SKM-1 (cell line): ENCODE measurements around the gene CAMTA1.
"Not testable (repeated sequence)": the region's sequence is repeated elsewhere in the genome, so short reads cannot be mapped to it uniquely, and the experiment has no call there.

Experiments
- DNase-seq: peaks from one replicate; lab custom pipeline; 2025; ENCODE audit not compliant: unreplicated experiment; lab: John Stamatoyannopoulos, UW

CAMTA1 gene

DNA sequence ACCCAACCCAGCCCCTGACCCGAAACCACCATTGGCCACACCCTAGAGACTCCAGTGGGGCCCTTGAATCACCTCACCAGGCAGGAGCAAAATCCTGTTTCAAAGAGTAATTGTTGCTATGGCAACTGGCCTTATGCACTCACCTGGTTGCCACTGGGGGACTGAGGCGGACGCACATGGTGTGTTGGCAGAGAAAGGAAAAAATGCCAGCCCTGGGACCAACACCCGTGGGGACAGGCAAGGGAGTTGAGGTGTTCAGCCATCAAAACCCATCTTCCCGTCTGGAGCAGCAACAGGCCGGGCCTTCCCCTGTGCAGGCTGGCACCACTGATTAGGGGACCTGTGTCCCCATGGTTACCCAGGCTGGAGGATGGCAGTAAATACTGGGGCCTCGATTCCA, 590.1 kb downstream of the CAMTA1 start:
- no peak for DNase-seq

DNA sequence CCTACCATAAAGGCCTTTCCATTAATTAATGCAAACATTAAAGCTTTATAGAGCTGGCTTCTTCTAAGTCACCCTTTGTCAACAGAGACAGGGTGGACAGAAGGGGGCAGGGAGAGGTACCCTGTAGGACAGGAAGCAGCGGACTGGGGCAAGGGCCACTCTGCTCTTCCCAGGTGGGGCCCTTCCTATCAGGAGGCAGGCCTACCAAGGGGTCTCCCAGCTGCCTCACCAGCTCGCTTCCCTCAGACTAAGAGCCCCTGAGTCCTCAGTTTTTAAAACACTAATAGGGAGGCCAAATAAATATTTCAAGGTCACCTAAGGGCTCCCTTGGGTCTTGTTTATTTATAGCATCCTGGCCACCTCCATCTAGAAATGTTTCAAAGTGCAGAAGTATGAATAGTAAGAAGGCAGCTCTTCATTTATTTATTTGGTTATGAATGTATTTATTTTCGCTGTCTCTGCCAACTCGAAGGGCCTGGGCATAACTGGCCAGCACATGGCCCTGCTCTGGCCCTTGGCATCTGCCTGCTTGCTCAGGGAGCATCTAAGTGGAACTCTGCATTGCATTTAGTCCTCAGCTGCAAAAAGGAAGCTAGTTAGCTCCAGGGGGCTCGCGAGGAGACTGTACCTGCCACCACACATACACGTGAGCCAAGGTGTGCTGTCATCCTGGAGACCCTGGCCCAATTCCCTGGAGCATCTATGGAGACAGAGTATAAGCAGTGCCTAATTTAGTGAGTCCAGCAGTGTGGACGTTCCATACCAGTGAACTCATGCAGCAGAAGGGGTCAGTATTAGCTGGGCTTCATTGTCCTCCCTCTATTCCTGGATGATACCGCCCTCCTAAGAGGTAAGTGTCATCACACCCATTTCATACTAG, 590.8 kb downstream of the CAMTA1 start:
- no peak for DNase-seq

DNA sequence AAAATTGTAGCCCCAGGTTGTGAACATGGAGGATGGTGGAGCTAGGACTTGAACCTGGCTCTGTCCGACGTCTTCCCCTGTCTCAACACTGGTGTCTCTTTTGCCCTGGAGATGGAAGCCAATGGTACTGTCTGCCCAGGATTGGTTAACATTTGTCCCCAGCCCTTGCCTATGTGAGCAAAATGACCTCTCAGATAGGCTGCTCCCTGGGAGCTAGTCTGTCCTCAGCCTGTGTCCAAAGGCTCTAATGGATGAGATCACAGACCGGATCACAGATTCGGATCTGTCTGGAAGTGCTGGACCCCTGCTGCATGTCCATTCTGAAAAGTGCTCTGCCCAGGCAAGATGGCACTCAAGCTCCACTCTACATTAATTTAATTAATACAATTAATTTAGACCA, 591.4 kb downstream of the CAMTA1 start:
- no peak for DNase-seq

DNA sequence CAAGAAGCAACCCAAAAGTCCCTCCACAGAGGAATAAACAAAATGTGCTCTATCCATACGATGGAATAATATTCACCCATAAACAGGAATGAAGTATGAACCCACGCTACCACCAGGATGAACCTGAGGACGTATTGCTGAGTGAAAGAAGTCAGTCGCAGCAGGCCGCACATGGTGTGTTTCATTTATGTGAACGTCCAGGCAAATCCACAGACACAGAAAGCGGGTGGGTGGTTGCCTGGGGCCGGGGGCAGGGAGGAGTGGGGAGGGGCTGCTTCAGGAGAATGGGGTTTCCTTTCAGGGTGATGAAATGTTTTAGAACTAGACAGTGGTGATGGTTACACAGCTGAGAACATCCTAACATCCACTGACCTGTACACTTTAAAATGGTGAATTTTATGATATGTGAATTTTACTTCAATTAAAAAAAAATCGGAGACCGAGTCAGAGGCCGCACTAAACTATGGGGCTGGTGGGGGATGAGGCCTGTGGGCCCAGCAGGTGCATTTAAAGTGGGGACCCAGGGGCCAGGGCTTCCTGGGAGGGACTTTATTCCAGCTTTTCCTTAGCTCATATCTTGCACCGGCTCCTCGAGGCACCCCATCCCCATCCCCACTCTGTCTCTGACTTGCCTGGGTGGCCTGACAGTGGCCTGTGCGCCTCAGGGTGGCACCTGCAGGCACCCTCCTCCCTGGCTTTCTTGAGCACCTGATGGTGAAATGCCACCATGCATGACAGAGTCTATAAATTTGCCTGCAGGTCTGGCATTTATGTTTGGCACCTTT, 593.3 kb downstream of the CAMTA1 start:
- DNase-seq: no peak

DNA sequence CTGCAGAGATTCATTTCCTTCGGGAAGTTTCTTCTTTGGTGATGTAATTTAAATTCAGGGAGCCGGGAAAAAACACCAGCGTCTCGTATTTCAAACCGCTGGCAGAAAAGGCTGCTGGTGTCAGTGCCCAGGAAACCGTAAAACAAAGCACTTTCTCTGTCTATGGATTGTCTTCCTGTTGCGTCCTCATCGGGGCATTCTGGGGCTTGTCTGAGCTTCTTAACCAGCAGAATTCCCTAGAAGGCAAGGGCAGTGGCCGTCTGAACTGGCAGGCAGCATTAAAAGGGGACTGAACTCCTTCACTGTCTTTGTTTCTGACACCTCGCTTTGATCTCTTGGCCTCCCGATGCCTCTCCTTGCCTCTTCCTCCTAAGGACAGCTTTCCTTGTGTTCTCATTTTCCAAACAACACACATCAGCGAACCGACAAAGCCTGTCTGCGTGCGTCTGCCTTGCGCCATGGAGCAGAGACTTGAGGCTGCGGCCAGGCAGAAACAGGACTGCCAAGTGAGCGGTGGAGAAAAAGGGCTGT, 594.3 kb downstream of the CAMTA1 start:
- no peak for DNase-seq

DNA sequence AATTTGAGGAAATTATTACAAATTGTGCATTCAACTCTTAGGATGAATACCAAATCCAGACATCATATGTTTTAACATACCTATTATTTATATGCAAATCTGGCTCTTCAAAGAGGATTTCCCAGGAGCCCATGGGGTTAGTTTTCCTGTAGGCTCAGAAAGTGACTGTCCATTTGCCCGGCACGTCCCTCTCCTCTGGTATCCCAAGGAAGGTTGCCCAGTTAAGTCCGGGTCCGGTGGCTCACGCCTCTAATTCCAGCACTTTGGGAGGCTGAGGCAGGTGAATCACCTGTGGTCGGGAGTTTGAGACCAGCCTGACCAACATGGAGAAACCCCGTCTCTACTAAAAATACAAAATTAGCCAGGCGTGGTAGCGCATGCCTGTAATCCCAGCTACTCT, 594.8 kb downstream of the CAMTA1 start:
- not testable (repeated sequence) for DNase-seq

DNA sequence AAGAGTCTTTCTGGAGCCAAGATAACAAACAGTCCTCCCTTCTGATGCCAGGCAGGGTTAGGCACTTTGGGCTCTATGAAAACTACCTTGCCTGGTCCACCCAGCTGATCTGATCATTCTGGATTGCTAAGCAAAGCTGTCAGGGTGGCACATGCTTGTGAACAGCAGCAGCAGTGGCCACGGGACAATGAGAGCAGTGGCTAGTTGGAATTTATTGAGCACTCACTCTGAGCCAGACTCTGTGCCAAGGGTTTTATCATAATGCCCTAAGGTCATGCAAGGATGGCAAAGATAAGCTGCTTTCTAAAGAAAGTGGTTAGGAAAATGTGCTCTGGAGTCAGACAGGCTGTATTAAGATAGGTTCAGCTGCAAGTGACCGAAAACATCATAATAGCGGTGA, 595.5 kb downstream of the CAMTA1 start:
- DNase-seq: no peak

DNA sequence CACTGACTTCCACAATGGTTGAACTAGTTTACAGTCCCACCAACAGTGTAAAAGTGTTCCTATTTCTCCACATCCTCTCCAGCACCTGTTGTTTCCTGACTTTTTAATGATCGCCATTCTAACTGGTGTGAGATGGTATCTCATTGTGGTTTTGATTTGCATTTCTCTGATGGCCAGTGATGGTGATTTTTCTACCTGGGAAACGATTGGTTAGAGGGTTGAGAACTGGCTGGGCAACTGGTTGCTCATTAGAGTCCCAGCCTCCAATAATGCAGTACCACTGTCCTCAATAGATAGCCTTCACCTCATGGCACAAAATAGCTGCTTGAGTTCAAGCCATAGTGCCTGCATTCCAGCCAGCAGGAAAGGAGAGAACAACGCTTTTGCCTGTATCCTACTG, 596.5 kb downstream of the CAMTA1 start:
- not testable (repeated sequence) for DNase-seq

DNA sequence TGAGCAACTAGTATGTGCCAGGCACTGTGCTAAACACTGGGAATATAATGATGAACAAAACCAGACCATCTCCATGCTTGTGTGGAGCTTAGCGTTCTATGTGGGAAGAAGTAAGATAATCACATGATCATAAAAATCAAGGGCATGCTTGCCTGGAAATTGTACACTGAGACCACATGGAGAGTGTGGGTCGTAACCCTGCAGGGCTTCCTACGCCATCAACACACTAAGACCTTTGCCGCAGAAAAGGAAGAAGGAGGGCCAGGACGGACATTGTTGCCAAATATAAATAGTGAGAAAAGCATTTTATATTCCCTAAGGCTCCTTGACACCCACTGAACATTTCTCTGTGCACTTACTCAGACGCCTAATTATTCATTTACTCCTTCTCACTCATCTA, 597.7 kb downstream of the CAMTA1 start:
- no peak for DNase-seq

DNA sequence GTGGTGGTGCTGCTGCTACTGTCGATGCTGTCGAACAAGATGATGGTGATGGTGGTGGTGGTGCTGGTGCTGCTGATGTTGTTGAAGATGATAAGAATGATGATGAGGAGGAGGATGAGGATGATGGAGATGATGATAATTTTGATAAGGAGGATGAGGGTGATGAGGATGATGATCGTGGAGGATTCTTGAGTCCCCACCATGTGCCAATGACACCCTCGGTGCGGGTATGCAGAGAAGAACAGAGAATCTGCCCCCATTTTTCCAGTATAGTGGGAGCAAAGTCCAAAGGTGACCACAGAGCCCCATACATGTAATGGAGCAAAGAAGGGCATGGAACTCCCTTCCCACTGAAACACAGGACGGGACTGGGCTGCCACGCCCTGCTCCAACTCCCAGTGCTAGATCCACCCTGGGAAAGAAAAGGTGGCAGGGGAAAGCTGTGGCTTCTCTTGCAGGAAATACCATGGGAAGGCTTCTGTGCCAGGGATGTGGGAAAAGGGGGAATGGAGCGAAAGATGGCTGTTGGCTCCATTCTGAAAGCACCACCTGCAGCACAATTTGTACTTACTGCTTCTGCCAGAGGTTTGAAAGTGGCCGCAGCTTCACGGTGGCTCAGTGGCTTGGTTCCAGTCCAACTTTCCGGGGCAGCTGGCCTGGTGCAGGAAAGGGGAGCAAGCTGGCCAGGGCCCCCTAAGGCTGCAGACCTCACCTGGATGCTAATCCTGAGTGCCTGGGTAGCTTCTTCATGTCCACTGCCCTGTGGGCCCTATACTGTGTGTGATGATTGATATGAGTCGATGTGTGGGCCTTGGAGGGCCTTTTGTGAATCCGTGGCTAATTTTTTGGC, 598.6 kb downstream of the CAMTA1 start:
- no peak for DNase-seq

DNA sequence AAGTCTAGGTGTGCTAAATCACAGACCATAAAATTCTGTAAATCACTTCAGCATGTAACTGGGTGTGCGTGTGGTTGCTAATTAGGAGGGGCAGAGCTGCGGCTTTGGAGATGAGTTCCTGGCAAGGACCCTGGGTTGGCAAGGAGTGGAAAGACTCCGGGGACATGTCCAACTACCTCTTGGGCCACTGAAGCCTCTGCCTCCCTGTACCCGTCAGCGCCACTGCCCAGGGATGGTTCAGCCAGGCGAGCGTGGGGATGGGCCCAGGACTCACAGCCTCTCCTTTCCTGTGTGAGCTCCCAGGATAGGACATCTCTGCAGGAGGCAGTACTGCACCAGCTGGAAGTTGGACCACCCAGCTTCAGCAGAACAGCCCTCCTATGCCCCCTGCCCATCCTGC, 599.4 kb downstream of the CAMTA1 start:
- DNase-seq: no peak

DNA sequence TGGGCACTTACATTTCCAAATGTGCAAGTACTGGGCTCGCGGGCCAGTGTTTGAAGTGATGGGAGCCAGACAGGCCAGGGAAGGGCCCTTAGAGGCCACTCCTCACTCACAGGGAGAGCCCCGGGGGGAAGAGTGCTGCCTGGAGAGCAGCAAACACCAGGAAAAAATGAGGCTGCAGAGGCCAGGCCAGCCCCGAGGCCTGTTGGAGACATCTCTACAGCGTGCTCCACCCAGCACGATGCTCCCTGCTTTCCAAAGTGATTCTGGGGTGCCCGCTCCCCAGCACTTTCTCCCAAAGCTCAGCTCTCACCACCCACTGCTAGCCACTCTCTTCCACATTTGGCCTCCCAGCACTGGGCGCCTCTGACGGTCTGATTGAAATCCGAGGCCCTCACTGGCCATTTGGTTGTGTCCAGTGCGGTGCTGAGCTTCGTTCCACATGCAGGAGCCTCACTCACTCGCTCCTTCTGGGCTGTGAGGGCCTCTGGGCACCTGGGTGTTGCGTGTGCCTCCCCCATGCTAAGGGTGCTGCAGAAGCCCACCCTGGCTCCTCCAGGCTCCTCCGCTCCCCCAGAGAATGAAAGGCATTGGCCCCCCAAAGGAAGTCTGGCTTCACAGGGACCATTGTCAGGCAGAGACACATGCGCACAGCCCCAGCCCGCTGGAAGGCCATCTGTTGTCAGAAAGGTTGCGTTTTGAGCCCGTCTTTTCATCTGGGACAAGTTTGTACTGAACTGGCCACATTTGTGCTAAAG, 600.4 kb downstream of the CAMTA1 start:
- DNase-seq: no peak

DNA sequence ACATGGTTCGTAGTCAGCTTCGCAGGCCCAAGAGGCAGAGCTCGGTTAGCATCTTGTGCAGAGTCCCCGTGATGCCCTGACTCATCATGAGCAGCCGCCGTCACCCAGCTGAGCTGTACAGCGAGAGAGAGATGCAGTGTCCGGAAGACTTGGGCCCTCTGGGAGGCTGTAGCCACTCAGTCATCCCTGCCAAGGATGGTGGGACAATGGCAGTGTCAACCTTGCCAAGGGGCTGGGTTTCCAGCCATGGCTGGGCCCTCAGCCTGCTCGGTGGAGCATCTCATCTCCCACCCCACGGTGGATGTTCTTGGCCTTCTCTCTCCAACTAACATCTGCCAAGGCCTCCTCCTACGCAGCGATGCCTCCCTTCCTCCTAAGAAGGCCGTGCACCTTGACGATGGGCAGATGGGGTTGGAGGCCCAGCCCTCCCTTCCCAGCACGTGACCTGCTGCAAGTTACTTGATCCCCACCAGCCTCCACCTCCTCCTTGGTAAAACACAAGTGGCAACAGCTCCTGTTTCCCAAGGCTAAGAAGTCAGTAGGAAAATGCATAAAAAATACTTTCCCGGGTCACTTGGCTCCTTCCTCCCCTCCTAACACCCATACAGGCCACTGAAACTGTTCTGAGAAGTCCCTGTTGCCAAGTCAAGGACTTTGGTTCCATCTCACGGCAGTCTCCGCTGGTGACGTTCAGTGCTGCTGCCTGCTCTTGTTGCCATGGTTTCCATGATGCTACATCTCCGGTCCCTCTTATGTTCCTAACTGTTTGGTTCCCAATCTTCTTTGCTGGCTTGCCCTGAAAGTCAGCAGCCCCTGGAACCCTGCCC, 601.2 kb downstream of the CAMTA1 start:
- no peak for DNase-seq

DNA sequence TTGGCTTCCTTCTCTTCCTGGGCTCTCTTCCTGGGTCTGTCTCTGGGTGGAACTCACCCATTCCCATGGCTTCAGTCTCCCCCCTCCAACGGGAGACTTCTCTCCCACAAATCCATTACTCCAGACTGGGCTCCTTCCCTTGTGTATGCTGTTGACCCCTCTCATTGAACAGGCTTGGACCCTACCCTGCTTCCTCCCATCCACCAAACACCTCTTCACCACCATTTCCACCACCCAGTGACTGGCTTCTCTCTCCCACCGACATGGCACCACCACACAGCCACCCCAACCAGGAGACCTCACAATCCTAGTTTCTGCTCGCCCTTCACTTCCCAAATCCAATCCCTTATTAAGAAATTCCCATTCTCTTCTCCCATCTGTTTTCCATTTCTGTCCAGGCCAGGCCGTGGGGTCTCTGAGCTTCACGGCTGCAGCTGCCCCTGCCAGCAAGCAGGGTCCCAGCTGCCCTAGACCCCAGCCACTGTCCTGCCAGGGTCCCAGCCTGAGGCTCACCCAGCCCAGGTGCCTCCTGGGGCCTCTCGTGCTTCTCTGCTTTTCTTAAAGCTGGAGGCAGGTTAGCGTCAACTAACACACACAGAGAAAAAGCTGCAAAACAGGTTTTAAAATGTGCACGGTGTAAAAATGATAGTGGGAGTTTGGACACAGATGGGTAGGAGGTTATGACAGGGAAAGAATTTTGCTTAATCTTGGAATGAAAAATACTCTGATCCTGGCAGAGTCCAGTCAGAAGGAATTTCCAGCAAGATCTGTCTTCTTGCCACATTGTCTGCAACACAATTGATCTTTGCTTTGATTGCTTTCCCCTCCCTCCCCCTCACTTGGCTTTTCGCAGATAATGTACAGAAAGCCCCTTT, 602.0 kb downstream of the CAMTA1 start:
- DNase-seq: no peak

DNA sequence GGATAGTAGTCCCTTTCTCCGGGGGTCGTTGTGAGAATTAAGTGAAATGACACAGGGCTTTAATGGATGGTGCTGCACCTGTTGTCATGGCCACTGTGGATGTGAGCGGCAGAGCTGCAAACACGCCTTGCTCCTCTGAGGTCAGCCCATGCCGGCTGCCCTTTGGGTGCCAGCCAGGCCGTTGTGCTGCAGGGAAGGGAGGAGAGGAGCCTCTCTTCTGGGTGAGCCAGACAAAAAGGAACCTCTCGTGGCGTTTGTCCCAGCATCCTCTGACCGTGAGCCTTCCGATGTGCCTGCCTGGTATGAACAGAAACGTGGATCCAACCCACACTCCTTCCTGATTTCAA, 602.9 kb downstream of the CAMTA1 start:
- DNase-seq: no peak

DNA sequence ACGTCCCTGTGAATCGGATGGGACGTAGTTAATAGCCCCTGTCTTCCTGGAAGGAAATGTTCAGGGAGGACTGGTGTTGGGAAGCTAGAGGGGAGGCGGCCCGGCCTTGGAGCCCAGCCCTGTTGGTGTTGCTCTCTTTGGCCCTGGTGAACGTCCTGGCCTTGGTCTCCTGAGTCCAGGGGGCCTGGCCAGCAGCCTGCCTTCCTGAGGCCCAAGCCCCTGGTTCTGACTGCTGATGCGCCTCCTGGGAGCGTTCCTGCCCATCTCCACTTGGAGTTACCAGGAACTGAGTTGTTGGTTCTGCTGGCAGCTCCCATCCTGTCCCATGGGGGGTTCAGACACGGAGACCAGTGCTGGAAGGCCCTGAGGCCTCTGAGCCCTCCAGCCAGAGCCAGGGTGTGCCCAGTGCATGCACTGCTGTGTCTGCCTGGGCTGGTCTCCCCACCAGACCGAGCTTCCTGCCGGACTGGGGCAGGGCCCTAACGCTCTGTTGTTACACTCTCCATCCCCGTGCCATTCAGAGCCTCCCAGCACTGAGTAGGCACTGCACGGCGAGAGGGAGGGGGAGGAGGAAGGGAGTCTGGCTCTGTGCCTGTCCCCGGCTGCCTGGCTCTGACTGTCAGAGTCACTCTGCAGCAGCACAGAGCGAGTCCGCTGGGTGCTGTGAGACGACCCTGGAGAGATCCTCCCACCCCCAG, 603.4 kb downstream of the CAMTA1 start:
- no peak for DNase-seq

DNA sequence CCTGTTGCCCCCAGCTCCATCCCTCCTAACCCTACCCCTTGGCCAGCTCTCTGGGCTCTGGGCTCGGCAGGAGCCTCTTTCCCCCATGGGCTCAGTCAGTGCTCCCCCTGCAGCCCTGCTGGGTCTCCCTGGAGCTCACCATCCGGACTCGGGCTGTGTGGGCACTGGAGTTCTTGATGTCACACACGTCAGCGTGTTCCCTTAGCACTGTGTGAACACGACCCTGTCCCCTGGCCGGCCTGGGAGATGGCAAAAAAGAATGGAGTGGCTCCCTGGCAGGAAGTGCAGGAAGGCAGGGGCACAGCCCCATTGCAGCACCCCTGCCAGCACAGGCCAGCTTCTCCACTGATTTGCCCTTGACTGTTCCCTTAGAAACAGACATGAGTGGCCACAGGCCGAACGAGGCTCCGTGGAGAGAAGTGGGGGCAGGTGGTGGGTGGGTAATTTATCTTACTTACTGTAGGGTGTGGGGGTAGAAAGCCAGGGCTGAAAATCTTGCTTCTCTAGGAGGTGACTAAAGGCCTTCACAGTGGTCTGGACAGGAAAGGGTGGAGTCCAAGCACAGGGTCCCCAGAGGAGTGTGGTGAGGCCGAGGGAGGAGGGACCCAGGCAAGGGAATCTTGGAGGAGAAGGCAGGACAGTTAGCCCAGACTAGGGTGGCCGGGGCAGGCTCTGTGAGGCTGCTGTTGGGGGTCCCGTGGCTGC, 604.1 kb downstream of the CAMTA1 start:
- no peak for DNase-seq
